ENCODE data around the gene CEP72. TPM values are rescaled to one million over a fixed set of nuclear protein-coding genes. Genes with fewer than 3 reads are reported as not detected.

Gene CEP72
- polyA plus RNA-seq, 3 donors: 1.5 to 2.9 (median 2.6) TPM

DNA sequence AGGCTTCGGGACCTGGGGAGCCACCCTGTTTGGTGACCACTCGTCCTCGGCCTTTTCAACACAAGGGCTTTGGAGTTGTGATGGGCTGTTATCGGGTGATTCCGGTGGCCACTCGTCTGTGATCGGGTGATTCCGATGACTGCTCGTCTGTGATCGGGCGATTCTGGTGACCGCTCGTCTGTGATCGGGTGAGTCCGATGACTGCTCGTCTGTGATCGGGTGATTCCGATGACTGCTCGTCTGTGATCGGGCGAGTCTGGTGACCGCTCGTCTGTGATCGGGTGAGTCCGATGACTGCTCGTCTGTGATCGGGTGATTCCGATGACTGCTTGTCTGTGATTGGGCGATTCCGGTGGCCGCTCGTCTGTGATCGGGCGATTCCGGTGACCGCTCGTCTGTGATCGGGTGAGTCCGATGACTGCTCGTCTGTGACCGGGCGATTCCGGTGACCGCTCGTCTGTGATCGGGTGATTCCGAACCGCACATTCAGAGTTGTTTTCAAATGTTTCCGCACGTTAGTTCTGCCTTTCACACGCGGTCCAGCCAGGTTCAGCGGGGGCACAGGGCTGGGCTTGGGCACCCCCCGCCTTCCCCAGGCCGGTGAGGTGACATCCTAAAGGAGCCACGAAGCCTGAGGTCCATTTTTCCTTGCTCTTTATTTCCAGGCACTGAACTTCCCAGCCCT lies 50.8 kb downstream of the CEP72 start:
- 94 to 98% (median 98%) methylated on average over 56 of the region's 56 CpGs for WGBS, 3 donors
- H3K27ac ChIP-seq (ENCODE audit: low read depth, low read length): no peak overlapping the region

DNA sequence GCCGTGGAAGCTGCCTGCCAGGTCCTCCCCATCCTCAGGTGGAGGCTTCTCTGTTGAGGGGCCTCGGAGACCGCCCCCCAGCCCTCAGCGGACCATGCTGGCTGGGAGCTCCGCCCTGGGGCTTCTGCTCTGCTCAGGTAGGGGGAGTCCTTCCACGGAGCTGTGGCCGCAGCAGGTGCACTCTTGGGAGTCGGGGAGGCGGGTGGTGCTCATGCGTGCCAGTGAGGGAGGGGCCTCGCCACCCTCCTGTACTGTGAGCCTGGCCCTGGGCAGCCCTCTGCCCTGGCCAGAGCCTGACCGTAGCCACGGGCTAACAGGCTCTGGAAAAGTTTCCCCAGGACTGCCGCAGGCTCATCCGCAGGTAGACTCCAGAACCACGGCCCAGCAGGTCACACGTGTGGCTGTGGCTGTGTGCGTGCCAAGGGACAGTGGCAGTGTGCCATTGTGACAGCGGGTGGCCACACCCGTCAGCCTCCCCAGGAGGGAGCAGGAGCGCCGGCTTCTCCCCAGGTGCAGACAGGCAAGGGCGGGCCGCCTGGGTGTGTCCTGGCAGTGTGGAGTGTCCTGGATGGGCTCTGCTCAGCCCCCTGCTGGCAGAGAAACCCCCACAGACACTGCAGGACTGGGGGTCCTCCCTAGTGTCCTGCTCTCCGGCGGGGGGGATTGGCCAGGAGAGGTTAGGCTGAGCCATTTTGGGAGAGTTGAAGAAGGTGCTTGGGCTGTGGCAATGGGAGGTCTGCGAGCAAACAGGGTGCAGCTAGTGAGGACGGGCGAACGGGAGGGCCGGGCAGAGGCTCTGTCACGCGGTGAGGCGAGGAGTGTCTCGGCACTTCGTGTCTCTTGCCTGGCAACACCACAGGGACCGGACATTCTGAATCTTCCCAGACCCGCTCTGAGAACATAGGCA lies 51.5 kb downstream of the CEP72 start:
- 89 to 96% (median 91%) methylated on average over 38 of the region's 38 CpGs for WGBS, 3 donors
- H3K27ac ChIP-seq (ENCODE audit: low read depth, low read length): no peak overlapping the region

DNA sequence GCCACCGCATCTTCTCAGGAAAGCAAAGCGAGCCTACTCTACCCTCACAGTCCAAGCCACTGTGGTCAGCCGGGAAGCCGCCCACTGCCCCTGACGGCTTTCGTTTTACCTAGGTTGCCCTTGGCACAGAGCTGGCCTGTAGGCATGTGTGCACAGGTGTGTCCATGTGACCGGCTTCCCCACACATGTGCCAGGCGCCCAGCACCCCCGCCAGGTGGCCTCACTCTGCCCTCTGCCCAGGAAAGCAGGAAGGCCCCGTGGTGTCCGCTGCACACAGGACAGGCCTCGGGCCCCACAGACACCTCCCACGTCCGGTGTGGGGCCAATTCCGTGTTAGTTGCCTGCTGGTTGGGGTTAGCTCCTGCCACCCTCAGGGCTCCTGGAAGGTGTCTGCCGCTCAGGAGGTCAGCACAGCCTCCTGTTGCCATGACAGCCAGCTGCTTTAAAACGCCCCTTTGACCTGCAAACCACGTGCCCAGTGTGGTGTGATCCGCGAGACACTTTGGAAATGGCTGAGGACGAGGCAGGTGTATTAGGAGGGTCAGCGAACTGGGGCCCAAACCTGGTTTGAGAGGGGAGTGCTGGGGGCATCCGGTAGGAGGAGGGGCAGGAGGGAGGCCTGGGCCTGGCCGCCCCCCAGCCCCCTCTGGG lies 52.3 kb downstream of the CEP72 start:
- H3K27ac ChIP-seq (ENCODE audit: low read depth, low read length): no peak overlapping the region
- 50 to 91% (median 82%) methylated on average over 24 of the region's 24 CpGs for WGBS, 3 donors

DNA sequence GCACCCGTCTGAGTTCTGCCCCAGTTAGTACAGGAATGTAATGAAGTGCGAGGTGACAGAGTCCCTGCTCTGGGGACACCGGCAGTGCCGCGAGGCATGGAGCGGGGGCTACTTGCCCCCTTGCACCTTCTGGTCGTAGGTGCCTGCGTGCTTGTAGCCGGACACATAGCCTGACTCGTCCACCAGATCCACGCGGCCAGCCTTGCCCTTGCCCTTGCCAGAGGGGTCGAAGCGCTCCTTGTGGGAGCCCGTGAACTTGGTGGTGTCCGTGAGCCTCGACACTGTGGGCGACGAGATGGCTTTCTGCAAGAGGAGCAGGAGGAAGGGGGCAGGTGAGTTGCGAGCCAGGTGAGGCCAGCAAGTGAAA lies 52.8 kb downstream of the CEP72 start:
- no peak overlapping the region for H3K27ac ChIP-seq (ENCODE audit: low read depth, low read length)
- WGBS, 3 donors: 96 to 98% (median 97%) methylated on average over 20 of the region's 20 CpGs

DNA sequence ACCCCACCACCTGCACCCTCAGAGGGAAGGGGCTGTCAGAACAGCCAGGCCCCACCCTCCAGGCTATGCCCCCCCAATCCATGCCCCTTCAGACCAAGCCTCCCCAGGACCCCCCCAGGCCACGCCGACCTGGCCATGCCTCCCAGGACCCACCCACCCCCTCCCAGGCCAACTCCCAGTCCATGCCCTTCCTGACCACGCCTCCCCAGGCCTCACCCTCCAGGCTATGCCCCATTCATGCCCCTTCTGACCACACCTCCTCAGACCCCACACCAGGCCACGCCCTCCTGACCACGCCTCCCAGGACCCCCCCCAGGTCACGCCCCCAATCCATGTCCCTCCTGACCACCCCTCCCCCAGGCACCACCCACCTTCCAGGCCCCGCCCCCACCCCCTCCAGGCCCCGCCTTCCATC lies 53.4 kb downstream of the CEP72 start:
- H3K27ac ChIP-seq (ENCODE audit: low read depth, low read length): no peak overlapping the region
- 73 to 100% (median 91%) methylated on average over 4 to 8 of the region's 8 CpGs for WGBS, 3 donors

DNA sequence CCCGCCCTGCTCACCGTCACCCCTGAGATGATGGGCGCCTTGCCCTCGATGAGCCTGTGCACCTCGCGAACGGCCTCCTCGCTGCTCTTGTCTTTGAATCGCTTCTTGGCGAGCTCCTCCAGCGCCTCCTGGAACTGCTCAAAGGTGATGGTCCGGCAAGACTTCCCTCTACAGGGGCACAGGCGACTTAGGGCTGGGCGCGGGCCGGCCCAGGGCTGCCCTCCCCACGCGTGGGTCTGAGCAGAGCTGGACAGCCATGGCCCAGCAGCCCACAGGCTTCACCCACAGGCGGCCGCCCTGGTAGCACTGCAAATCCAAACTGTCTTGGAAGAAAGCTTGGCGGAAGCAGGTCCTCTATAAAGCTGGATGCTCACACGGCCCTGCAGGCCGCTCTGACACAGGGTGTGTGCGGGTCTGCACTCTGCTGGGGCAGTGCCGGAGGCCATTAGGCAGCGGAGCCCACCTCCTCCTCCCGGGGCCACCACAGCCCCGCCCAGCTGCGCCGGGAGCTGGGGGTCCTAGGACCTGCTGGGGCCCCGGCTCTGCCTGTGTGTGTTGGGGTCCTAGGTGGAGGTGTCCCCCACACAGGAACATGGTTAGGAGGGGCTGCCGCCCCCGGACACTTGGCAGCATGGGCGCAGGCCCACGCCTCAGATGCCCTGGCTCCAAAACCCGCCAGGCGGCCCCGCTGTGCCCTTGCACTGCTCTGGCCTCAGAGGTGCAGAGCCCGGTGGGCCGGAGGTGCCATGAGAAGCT lies 54.0 kb downstream of the CEP72 start:
- WGBS, 3 donors: 93 to 94% (median 94%) methylated on average over 40 of the region's 40 CpGs

DNA sequence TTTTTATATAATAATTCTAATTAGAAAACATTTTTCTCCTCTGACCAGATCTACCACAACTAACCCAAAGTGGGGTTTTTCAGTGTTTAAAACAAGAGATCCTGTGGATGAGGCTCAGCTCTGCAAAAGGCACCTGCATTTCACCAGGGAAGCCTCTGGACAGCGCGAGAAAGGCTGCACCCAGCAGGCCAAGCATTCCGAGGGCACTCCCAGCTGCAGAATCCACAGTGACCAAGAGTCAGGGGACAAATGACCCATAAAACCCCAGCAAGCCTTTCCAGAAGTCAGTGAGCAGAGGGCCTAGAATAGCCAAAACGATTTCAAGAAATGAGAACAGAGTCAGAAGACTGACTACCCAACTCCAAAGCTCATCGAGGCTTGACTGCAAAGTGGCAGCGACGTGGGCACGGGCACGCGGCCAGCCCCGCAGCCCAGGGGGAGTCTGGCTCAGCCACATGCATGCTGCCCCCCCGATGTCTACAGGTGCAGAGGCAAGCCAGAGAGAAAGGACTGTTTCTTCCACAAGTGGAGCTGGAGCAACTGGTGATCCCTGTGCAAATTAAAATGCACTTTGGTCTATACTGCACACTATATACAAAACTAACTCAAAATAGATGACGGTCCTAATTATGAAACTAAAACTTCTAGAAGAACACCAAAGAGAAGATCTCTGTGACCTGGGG lies 54.8 kb downstream of the CEP72 start:
- H3K27ac ChIP-seq (ENCODE audit: low read depth, low read length): no peak overlapping the region
- 92 to 96% (median 95%) methylated on average over 13 of the region's 13 CpGs for WGBS, 3 donors

More for the DNA sequence above, 54.0 kb downstream of the CEP72 start:
- no peak overlapping the region for H3K27ac ChIP-seq (ENCODE audit: low read depth, low read length)

DNA sequence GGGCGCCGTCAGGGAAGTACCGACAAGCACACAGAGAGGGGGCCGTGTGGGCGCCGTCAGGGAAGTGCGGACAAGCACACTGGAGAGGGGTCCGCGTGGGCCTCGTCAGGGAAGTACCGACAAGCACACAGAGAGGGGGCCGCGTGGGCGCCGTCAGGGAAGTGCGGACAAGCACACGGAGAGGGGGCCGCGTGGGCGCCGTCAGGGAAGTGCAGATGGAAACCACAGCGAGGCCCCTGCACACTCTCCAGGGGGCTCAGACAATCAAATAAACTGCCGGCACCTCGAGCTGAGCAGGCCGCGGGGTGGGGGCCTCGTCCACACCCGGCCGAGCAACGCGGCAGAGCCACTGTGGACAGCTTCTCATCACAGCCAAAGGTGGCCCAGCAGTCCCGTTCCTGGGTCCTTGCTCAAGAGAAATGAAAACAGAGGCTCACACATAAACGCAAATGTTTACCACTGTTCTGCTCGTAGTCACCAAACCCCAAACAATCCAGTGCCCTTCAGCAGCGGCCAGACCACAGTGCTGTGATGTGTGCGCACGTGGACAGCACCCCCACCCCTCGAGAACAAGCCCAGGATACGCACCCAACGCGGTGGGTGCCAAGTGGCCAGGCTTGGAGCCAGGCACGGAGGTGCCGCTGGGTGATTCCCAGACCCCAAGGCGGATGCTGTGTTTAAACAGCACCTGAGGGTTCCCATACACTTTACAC lies 56.3 kb downstream of the CEP72 start:
- 84 to 90% (median 87%) methylated on average over 33 to 41 of the region's 44 CpGs for WGBS, 3 donors
- H3K27ac ChIP-seq (ENCODE audit: low read depth, low read length): no peak overlapping the region

DNA sequence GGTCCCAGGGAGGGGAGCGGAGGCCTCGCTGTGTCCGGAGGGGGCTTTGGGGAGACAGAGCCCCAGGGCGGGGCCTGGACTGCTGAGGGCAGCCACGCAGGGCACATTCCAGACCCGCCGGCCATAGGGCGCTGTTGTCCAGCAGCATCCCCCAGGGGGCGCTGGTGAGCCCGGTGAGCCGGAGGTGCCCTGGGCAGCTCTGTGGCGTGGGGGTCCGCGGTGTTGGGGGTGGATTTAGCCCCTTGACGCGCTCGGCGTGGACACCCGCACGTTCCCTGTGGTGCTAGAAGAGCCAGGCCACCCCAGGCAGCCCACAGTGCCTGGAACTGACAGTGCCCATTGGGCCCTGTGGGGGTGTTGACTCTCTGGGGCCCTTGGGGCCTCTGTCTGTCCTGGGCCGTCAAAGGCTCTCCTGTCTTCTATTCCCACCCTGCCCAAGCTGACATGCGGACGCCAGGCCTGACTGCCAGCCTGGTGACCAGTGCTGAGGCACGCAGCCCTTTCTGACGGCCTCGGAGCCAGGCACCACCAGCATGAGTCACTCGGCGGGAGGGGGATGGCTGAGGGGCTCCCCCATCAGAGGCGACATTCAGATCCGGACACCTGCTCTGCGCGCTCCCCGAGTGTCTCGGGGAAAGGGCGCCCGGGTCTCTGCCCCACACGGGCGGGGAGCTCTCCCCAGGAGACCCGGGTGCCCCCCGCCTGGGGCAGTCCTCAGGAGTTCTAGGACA lies 57.1 kb downstream of the CEP72 start:
- H3K27ac ChIP-seq (ENCODE audit: low read depth, low read length): no peak overlapping the region

DNA sequence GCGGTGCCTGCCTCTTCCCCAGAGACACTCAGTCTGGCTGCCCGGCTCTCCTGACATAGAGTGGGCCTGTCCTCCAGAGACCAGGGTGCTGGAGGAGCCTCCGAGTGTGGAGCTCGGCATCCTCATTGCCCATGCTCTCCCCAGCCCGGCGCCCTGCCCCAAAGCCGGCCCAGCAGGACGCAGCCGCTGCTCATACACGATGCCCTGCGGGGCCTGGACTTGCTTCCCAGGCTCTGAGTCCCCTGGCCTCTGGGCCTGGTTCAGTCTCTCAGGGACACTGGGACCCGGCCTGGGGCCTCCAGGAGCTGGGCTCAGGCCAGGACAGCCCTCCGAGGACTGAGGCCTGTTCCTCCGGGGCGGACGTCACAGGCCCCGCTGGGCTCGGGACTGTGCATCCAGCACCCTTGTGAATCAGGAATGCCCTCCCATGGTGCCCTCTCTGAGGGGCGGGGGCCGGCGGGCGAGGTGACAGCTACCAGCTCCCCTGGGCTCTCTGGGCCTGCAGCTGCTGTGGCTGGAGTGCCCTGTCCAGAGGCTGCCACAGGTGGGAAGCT lies 57.8 kb downstream of the CEP72 start:
- WGBS, 3 donors: 88 to 90% (median 90%) methylated on average over 19 to 22 of the region's 22 CpGs
- H3K27ac ChIP-seq (ENCODE audit: low read depth, low read length): no peak overlapping the region

More for the DNA sequence above, 57.1 kb downstream of the CEP72 start:
- 63 to 76% (median 71%) methylated on average over 38 to 40 of the region's 40 CpGs for WGBS, 3 donors

DNA sequence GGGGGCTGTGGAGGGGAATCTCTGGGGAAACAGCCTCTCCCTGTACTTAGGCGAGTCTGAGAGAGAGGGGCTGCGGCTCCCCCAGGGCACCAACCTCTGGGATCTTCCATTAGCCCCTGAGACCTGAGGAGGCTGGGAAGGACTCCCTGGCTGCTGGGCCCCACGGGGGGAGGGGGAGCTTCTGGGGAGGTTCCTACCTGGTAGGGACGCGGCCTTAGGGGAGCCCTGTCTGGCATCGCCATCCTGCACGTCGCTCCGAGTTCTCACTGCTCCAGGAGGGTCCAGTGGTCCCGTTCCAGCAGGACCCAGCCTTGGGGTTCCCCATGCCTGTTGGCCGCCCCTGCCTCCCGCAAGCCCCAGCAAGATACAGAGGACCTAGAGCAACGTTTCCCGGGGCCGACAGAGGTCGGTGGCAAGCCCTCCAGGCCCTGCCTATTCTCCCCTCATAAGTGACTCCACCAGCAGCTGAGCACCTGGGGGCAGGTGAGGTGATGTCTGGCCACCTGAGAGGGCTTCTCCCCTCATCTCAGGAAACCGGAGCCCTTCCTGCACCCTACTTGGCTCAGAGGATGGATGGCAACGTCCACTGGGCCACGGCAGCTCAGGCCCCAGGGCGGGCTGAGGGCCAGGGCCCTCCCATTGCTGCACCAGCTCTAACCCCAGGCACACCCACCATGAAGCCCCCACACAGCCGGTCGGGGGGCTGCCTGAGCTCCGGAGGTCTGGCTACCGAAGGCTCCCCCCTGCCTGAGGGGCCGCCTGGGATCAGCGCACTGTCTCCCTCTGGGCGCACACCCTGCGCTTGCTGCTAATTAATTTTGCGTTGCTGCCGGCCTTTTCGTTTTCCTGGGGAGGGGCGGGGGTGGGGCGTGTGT lies 58.5 kb downstream of the CEP72 start:
- no peak overlapping the region for H3K27ac ChIP-seq (ENCODE audit: low read depth, low read length)
- 66 to 79% (median 70%) methylated on average over 33 of the region's 33 CpGs for WGBS, 3 donors

DNA sequence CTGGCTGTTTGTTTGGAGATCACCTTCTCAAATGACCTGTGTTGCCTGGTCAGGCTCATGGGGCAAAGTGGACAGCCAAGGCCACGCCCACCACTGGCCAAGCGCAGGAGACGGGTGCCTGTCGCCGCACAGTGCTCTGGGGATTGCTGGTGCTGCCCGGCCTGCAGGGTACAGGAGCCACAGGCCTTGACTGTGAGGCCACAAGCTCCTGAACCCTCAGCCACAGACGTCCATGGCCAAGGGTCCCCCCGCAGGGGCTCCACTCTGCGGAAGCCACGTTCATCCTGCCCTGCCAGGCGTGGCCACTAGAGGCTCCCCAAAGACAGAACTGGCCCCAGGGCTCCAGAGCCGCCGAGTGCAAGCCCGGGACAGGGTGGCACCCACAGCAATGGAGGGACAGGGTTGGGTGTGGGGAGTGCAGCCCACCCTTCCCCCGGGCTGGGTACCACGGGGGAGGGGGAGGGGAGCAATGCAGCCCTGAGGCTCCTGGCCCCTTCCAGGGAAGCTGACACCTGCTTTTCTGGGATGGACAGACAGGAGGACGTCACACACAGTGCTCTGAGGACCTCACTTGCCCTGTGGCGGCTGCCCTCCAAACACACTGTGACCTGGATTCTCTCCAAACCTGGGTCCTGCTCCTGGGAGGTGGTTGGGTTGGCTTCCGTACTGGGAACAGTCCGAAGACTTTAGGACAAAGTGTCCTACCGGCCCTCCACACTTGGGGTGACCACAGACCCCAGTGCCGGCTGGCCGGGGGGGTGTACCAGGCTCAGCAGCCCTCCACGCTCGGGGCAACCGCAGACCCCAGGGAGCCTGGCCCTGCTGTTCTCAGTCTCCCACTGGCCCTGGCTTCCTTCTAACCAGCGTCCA lies 59.6 kb downstream of the CEP72 start:
- 15 to 30% (median 24%) methylated on average over 24 to 27 of the region's 27 CpGs for WGBS, 3 donors
- no peak overlapping the region for H3K27ac ChIP-seq (ENCODE audit: low read depth, low read length)

DNA sequence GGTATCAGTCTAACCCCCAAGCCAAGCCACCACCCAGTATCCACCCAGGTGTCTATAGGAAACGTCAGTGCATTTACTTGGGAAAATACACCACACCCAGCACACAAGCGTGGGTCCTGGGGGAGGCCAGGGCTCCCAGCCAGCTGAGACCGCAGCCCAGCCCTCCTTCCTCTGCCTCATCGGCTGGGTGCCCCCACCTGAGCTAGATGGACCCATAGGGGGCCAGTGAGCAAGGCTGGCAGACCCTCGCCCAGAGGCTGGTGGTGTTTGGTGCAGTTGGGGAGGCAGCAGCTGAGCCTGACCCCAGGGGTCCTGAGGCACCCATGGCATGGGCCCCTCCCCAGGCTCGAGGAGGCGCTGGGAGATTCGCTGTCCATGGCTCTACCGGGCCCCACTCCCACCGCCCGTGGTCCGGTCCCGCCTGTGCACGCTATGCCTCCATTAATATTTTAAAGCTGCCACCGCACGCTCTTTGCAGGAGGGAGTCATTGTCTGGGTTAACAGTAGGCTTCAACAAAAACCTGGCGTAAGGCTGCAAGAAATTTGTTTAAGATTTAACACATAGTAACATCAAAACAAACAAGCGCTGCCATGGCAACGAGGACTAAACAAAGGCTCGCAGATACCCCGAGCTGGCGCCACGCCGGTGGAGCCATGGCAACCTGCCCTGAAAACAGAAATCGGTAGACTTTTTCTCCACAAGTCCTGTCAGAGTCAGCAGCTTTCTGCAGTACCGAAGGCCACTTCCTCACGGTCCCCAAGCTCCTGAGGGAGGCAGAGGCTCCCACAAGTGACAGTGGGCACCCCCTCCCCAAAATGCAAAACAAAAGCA lies 60.4 kb downstream of the CEP72 start:
- no peak overlapping the region for H3K27ac ChIP-seq (ENCODE audit: low read depth, low read length)
- 9 to 27% (median 10%) methylated on average over 27 of the region's 27 CpGs for WGBS, 3 donors

All from adipose tissue (tissue), 3 donors.